ENCODE measurements around the gene CDKAL1. TPM values are rescaled to one million over a fixed set of nuclear protein-coding genes. Genes with fewer than 3 reads are reported as not detected.

The CDKAL1 gene
- total and polyA plus RNA-seq, 4 donors = 2.0 to 12.9 (median 6.7) TPM

- Histone ChIP-seq H3K4me3 (ENCODE audit: low read depth in 1 of 3, low read length in 3 of 3) (no peak overlapping the region), H3K27ac (ENCODE audit: low read depth in 1 of 2, low read length in 2 of 2) (no peak overlapping the region), H3K4me1 (ENCODE audit: control insufficient read depth in 4 of 4, insufficient read depth in 4 of 4, low read length in 3 of 4) (no peaks in the 10 kb centered on the region), H3K9me3 (ENCODE audit: control insufficient read depth in 4 of 4, low read length in 3 of 4) (no peaks in the 10 kb centered on the region), H3K27me3 (ENCODE audit: control insufficient read depth in 4 of 4, insufficient read depth in 4 of 4, low read length in 3 of 4) (no peaks in the 10 kb centered on the region), H3K9ac (ENCODE audit: low read depth in 1 of 2, low read length in 2 of 2) (no peak overlapping the region), H3K36me3 (ENCODE audit: control insufficient read depth in 4 of 4, insufficient read depth in 3 of 4, low read depth in 1 of 4, low read length in 3 of 4) (no peaks in the 10 kb centered on the region)
- TF ChIP-seq RAD21 (IDR thresholded peaks at IDR 0.05) (no peak), CTCF (IDR thresholded peaks at IDR 0.05; ENCODE audit: low read depth, low read length, missing input control) (no peak), GABPA (IDR thresholded peaks at IDR 0.05 in 1 of 2, conservative IDR thresholded peaks at IDR 0.05 in 1 of 2) (no peak), YY1 (IDR thresholded peaks at IDR 0.05) (no peak), NR2F2 (IDR thresholded peaks at IDR 0.05) (no peak), FOXA1 (IDR thresholded peaks at IDR 0.05) (no peak), MAX (IDR thresholded peaks at IDR 0.05) (no peak), ATF3 (IDR thresholded peaks at IDR 0.05) (no peak), TAF1 (conservative IDR thresholded peaks at IDR 0.05) (no peak), JUND (IDR thresholded peaks at IDR 0.05) (no peak), HNF4G (IDR thresholded peaks at IDR 0.05) (no peak), REST (IDR thresholded peaks at IDR 0.05) (no peak), EGR1 (IDR thresholded peaks at IDR 0.05; ENCODE audit: low read depth in 2 of 2) (no peak), ZBTB33 (IDR thresholded peaks at IDR 0.05) (no peak), SP1 (IDR thresholded peaks at IDR 0.05) (no peak), HNF4A (conservative IDR thresholded peaks at IDR 0.05) (no peak)
- 96% methylated on average over 4 of the region's 4 CpGs for WGBS
- no peak for DNase-seq (ENCODE audit: low spot score)
Measured at GRCh38 chr6:20791074-20791473, 256.8 kb downstream of the CDKAL1 start.

- no peak for DNase-seq (ENCODE audit: low spot score)
- H3K36me3 ChIP-seq (ENCODE audit: control insufficient read depth in 4 of 4, insufficient read depth in 3 of 4, low read depth in 1 of 4, low read length in 3 of 4) = no peaks in the 10 kb centered on the region
- H3K27me3 ChIP-seq (ENCODE audit: control insufficient read depth in 4 of 4, insufficient read depth in 4 of 4, low read length in 3 of 4) = no peaks in the 10 kb centered on the region
- H3K9me3 ChIP-seq (ENCODE audit: control insufficient read depth in 4 of 4, low read length in 3 of 4) = no peaks in the 10 kb centered on the region
- no peak overlapping the region for H3K27ac ChIP-seq (ENCODE audit: low read depth in 1 of 2, low read length in 2 of 2)
- no peak overlapping the region for H3K4me3 ChIP-seq (ENCODE audit: low read depth in 1 of 3, low read length in 3 of 3)
- no peaks in the 10 kb centered on the region for H3K4me1 ChIP-seq (ENCODE audit: control insufficient read depth in 4 of 4, insufficient read depth in 4 of 4, low read length in 3 of 4)
- 90% methylated on average over 2 of the region's 2 CpGs for WGBS
- no peak overlapping the region for H3K9ac ChIP-seq (ENCODE audit: low read depth in 1 of 2, low read length in 2 of 2)
- TF ChIP-seq YY1 (IDR thresholded peaks at IDR 0.05) (no peak), RXRA (IDR thresholded peaks at IDR 0.05) (no peak), FOXA1 (IDR thresholded peaks at IDR 0.05) (no peak), GABPA (IDR thresholded peaks at IDR 0.05 in 1 of 2, conservative IDR thresholded peaks at IDR 0.05 in 1 of 2) (no peak), SP1 (IDR thresholded peaks at IDR 0.05) (no peak), EGR1 (IDR thresholded peaks at IDR 0.05; ENCODE audit: low read depth in 2 of 2) (no peak), TAF1 (conservative IDR thresholded peaks at IDR 0.05) (no peak), FOXA2 (IDR thresholded peaks at IDR 0.05) (no peak), CTCF (IDR thresholded peaks at IDR 0.05; ENCODE audit: low read depth, low read length, missing input control) (no peak), MAX (IDR thresholded peaks at IDR 0.05) (no peak), RAD21 (IDR thresholded peaks at IDR 0.05) (no peak), ATF3 (IDR thresholded peaks at IDR 0.05) (no peak), HNF4A (conservative IDR thresholded peaks at IDR 0.05) (no peak), ZBTB33 (IDR thresholded peaks at IDR 0.05) (no peak), HNF4G (IDR thresholded peaks at IDR 0.05) (no peak)
Measured at GRCh38 chr6:20791944-20792343, 257.7 kb downstream of the CDKAL1 start.

Data from liver (tissue), 9 donors.